Naive B cell (primary cell): ENCODE data around the gene MAEA. TPM values are rescaled to one million over a fixed set of nuclear protein-coding genes. Genes with fewer than 3 reads are reported as not detected.
A peak's percentile ranks its signal among the peaks of the same experiment; 100 is the strongest.

Experiments used
- ATAC-seq, 2 donors: fragments of 150-1000 bp; cut with Tn5 transposase; 2 replicates each; pipeline ENCODE4 v1.10.0; 2021; ENCODE audit warnings: low read depth in 2 of 2, mild to moderate bottlenecking in 2 of 2, moderate library complexity in 2 of 2
- DNase-seq: peaks from one replicate; pipeline ENCODE4 v3.0.0; 2022
- H3K27ac Mint-ChIP-seq, 6 donors: one replicate each; pipeline ENCODE4 v1.8.0; 2020 to 2022; ENCODE audit warnings: mild to moderate bottlenecking in 6 of 6, mixed read lengths in 6 of 6, moderate library complexity in 5 of 6, inconsistent platforms in 2 of 6
- H3K27me3 Mint-ChIP-seq, 3 donors: one replicate each; pipeline ENCODE4 v1.8.0; 2021 to 2022; ENCODE audit warnings: mixed read lengths in 3 of 3, mild to moderate bottlenecking in 1 of 3
- H3K36me3 Mint-ChIP-seq, 2 donors: one replicate each; pipeline ENCODE4 v1.8.0; 2020 to 2022; ENCODE audit warnings: mixed read lengths in 2 of 2, inconsistent platforms in 1 of 2, mild to moderate bottlenecking in 1 of 2
- H3K4me1 Mint-ChIP-seq, 3 donors: one replicate each; pipeline ENCODE4 v1.8.0; 2020 to 2022; ENCODE audit warnings: mixed read lengths in 3 of 3, inconsistent platforms in 1 of 3, mild to moderate bottlenecking in 1 of 3, moderate library complexity in 1 of 3
- H3K4me3 Mint-ChIP-seq, 8 donors: one replicate each; pipeline ENCODE4 v1.8.0; 2020 to 2022; ENCODE audit warnings: mild to moderate bottlenecking in 8 of 8, mixed read lengths in 8 of 8, moderate library complexity in 8 of 8, inconsistent platforms in 2 of 8
- H3K9me3 Mint-ChIP-seq, 7 donors: one replicate each; pipeline ENCODE4 v1.8.0; 2020 to 2022; ENCODE audit warnings: mixed read lengths in 7 of 7, mild to moderate bottlenecking in 5 of 7, inconsistent platforms in 2 of 7, moderate library complexity in 1 of 7
- polyA plus RNA-seq, 6 donors: library from polyadenylated mRNA; unstranded; fragments of 300-500 nt; fragmentation: Illumina TruSeq; gene quantifications; one replicate each; pipeline ENCODE4 v1.2.3, GENCODE V29; 2021; ENCODE audit warnings: low read depth in 6 of 6

MAEA gene
- polyA plus RNA-seq, 6 donors from 2014 or later = 45.7 to 72.6 (median 57.1) TPM

DNA sequence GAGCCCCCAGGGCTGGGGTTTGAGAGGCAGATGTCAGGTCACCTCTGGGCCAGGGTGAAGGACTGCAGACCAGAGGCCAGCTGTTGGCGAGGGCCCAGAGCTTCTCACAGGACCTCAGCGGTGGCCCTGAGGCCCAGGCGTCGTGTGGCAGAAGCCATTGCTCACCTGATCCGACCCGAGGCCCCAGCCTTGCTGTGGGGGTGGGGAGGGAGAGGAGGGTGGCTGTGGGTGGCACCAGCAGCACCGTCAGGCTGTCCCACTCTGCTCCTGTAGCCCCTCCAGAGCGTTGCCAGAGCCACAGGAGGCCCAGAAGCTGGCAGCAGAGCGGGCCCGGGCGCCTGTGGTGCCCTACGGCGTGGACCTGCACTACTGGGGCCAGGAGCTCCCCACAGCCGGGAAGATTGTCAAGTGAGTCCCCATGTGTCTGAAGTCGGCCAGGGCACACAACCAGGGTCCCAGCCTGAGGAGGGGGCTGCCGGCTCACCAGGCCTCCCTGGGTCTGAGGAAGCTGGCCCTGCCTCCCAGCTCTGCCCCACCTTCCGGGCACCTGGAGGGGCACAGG, 86.2 kb downstream of the MAEA start:
- peaks cover 19 to 29% of the 10 kb centered on the region in 2 donors for H3K36me3 Mint-ChIP-seq
- no peak for ATAC-seq
- no peak overlapping the region for H3K27ac Mint-ChIP-seq
- H3K4me3 Mint-ChIP-seq = no peak overlapping the region
- H3K27me3 Mint-ChIP-seq = no peaks in the 10 kb centered on the region
- DNase-seq = no peak
- H3K4me1 Mint-ChIP-seq = peaks cover 0 to 7% (median 0%) of the 10 kb centered on the region in 3 donors
- H3K9me3 Mint-ChIP-seq = peaks cover 0 to 3% (median 0%) of the 10 kb centered on the region in 7 donors

DNA sequence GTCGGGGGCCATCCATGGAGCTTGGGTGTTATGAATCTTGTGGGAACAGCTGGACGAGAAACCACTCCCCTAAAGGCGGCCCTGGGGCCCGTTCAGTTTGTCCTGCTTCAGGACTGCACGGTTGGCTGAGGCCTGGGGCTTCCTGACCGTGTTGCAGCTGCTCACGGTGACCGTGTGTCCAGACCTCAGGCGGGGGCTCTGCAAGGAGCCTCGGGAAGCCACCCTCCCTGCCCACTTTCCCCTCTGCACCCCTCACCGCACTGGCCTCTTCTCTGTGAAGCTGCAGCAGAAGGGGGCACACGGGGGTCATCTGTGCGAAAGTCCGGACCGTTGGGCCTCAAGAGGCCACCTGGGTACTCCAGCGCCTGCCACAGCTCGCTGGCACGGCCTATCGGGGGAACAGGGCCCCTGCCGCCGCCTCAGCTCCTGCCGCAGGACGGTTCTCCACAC, 86.7 kb downstream of the MAEA start:
- H3K27ac Mint-ChIP-seq = no peak overlapping the region
- H3K27me3 Mint-ChIP-seq = no peaks in the 10 kb centered on the region
- peaks cover 17 to 23% of the 10 kb centered on the region in 2 donors for H3K36me3 Mint-ChIP-seq
- no peak for DNase-seq
- peaks cover 0 to 3% (median 0%) of the 10 kb centered on the region in 7 donors for H3K9me3 Mint-ChIP-seq
- H3K4me1 Mint-ChIP-seq = peaks cover 0 to 5% (median 0%) of the 10 kb centered on the region in 3 donors
- no peak for ATAC-seq
- no peak overlapping the region for H3K4me3 Mint-ChIP-seq

GRCh38 chr4:1376841-1377605, 87.3 kb downstream of the MAEA start:
- H3K36me3 Mint-ChIP-seq = peaks cover 11 to 21% of the 10 kb centered on the region in 2 donors
- no peak for DNase-seq
- ATAC-seq = no peak
- peaks cover 0 to 5% (median 0%) of the 10 kb centered on the region in 3 donors for H3K4me1 Mint-ChIP-seq
- H3K27me3 Mint-ChIP-seq = no peaks in the 10 kb centered on the region
- peaks cover 0 to 3% (median 0%) of the 10 kb centered on the region in 7 donors for H3K9me3 Mint-ChIP-seq
- no peak overlapping the region for H3K4me3 Mint-ChIP-seq
- H3K27ac Mint-ChIP-seq = no peak overlapping the region

DNA sequence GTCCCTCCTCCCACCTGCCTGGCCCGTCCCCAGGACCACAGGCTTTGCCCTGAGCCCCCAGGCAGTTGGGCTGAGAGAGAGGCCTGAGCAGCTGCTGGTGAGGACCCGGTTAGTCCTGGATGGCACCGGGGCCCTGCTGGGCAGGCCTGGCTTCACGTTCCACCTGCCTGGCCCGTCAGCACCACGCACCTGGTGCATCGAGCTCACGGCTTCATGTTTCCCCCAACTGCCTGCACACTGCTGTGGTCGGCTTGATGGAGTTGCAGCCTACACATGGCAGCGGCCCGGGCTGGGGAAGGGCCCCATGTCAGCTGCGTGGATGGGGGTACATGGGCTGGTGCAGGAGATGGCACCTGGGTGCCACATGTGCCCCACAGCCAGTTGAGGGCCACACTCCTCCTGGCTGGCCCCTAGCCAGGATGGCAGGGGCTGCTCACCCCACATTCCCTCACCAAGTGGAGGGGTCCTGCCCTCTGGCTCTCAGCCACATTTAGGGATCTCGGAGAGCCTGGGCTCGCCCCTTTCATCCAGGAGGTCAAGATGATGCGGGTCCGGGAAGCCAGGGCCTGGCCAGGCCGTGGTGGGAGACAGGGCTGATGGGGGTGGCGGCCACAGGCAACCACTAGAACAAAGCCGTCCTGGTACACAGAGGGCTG, 88.0 kb downstream of the MAEA start:
- no peak for DNase-seq

DNA sequence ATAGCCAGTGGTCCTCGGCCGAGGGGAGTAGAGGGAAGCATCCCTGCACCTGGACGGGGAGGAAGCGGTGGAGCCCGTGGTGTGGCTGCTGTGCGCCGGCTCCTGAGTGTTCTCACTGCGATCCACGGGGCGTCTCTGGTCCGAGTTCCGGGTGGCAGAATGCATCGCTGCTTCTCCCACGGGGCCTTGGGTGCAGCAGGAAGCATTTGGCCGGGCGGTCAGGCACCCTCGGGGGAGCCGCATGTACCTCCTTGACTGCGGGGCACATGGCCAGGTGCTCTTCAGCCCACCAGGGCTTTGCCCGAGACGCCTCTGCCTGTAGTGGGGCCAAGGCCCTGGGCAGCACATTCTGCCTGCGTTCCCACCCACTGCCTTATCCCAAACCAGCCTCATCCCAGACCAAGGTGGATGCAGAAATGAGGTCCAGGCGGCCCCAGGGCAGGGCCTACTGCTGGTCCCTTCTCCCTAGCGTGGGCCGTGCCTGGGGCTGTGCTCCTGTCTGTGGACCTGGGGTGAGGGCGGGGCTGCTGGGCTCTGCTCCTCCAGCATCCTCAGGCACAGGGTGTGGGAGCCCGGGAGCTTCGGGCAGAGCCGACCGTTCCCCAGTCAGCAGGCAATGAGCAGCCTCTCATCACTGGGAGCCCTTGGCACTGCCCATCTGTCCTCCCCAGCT, 89.0 kb downstream of the MAEA start:
- no peaks in the 10 kb centered on the region for H3K27me3 Mint-ChIP-seq
- no peak overlapping the region for H3K27ac Mint-ChIP-seq
- no peak overlapping the region for H3K4me3 Mint-ChIP-seq
- ATAC-seq = no peak
- H3K36me3 Mint-ChIP-seq = peaks cover under 1 to 4% of the 10 kb centered on the region in 2 donors
- H3K4me1 Mint-ChIP-seq = peaks cover 0 to 2% (median 0%) of the 10 kb centered on the region in 3 donors
- no peak for DNase-seq
- peaks cover 0 to under 1% (median 0%) of the 10 kb centered on the region in 7 donors for H3K9me3 Mint-ChIP-seq

More for the DNA sequence above, 88.0 kb downstream of the MAEA start:
- peaks cover 0 to 3% (median 0%) of the 10 kb centered on the region in 7 donors for H3K9me3 Mint-ChIP-seq
- no peak overlapping the region for H3K27ac Mint-ChIP-seq
- H3K36me3 Mint-ChIP-seq = peaks cover 6 to 14% of the 10 kb centered on the region in 2 donors
- H3K4me3 Mint-ChIP-seq = no peak overlapping the region
- H3K27me3 Mint-ChIP-seq = no peaks in the 10 kb centered on the region
- H3K4me1 Mint-ChIP-seq = peaks cover 0 to 5% (median 0%) of the 10 kb centered on the region in 3 donors
- ATAC-seq = no peak

- no peaks in the 10 kb centered on the region for H3K4me1 Mint-ChIP-seq
- H3K9me3 Mint-ChIP-seq = no peaks in the 10 kb centered on the region
- no peaks in the 10 kb centered on the region for H3K27me3 Mint-ChIP-seq
- no peaks in the 10 kb centered on the region for H3K36me3 Mint-ChIP-seq
- H3K27ac Mint-ChIP-seq = peak overlapping the region in 1 of 6 donors; percentile 76
- H3K4me3 Mint-ChIP-seq = no peak overlapping the region
- DNase-seq (no peak), ATAC-seq (no peak)
Measured at GRCh38 chr4:1379351-1379781, 89.7 kb downstream of the MAEA start.

DNA sequence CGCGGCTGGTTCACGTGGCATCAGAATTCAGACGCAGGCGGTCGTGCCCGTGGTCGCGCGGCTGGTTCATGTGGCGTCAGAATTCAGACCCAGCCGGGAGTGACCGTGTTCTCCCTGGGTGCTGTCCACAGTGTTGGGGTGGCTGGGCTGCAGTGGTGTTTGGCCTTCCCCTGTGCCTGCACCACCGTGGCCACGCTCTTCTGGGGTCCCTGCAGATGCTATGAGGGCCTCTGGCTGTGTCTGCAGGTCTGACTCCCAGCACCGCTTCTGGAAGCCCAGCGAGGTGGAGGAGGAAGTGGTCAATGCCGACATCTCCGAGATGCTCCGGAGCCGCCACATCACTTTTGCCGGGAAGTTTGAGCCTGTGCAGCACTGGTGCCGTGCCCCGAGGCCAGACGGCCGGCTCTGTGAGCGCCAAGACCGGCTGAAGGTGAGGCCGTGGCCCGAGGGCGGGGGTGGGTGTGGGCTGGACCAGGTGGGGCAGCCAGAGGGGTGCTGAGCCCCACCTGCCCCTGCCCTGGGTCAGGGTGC, 90.2 kb downstream of the MAEA start:
- H3K27ac Mint-ChIP-seq = no peak overlapping the region
- H3K27me3 Mint-ChIP-seq = no peaks in the 10 kb centered on the region
- DNase-seq (no peak), ATAC-seq (no peak)
- no peaks in the 10 kb centered on the region for H3K4me1 Mint-ChIP-seq
- no peaks in the 10 kb centered on the region for H3K36me3 Mint-ChIP-seq
- no peaks in the 10 kb centered on the region for H3K9me3 Mint-ChIP-seq
- H3K4me3 Mint-ChIP-seq = no peak overlapping the region

GRCh38 chr4:1380368-1381151, 90.9 kb downstream of the MAEA start:
- ATAC-seq = no peak
- no peaks in the 10 kb centered on the region for H3K27me3 Mint-ChIP-seq
- no peak for DNase-seq
- H3K4me3 Mint-ChIP-seq = no peak overlapping the region
- H3K9me3 Mint-ChIP-seq = no peaks in the 10 kb centered on the region
- H3K4me1 Mint-ChIP-seq = no peaks in the 10 kb centered on the region
- no peaks in the 10 kb centered on the region for H3K36me3 Mint-ChIP-seq
- no peak overlapping the region for H3K27ac Mint-ChIP-seq

DNA sequence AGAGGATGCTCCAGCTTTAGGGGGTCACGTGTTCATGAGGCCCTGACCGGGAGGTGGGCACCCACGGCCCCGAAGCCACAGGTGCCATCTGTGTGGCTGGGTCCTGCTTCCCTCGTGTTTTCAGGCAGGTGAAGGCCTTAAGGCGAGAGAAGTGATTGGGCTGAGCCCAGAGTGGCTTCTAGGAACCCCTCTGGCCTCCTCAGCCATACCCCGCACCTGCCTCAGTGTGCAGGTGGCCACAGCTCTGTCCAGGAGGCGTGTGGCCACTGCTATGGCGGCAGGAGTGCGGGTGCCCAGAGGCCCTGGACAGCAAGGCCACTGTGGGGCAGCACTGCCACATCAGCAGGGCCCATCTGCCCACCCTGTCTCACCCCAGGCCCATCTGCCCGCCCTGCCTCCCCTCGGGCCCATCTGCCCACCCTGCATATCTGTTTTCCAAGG, 91.5 kb downstream of the MAEA start:
- H3K27ac Mint-ChIP-seq = no peak overlapping the region

DNA sequence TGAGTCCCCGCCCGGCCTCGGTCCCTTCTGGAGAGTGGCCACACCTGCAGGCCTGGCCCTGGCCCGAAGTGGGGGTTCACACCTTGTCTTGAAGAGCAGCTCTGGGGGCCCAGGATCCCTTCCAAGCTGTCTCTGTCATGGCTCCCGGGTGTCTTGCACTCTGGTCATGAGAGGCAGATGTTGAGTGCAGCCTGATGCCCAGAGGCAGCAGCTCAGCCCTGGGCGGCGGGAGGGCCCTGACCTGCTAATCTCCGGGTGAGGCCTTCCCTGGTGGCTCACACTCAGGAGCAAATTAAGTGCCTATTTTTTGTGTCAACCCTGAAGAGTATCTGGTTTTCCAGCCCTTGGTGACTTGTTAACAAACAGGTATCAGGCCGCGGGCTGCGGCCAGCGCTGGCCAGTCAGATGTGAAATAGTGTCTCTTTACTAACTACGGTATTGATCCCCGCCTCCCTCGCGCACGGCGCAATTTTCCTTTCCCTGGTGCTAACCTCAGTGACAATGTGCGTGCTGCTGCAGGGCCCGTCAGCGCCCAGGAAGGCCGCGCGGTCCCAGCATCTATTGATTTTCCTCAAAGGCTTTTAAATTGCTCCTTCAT, 92.4 kb downstream of the MAEA start:
- no peak for ATAC-seq
- Mint-ChIP-seq H3K27ac (peak overlapping the region in 1 of 6 donors; percentile 65), H3K4me3 (no peak overlapping the region), H3K9me3 (no peaks in the 10 kb centered on the region), H3K4me1 (no peaks in the 10 kb centered on the region), H3K27me3 (no peaks in the 10 kb centered on the region), H3K36me3 (no peaks in the 10 kb centered on the region)
- no peak for DNase-seq

More for the DNA sequence above, 91.5 kb downstream of the MAEA start:
- Mint-ChIP-seq H3K9me3 (no peaks in the 10 kb centered on the region), H3K4me1 (no peaks in the 10 kb centered on the region), H3K4me3 (no peak overlapping the region), H3K36me3 (no peaks in the 10 kb centered on the region), H3K27me3 (no peaks in the 10 kb centered on the region)
- ATAC-seq = no peak
- no peak for DNase-seq

DNA sequence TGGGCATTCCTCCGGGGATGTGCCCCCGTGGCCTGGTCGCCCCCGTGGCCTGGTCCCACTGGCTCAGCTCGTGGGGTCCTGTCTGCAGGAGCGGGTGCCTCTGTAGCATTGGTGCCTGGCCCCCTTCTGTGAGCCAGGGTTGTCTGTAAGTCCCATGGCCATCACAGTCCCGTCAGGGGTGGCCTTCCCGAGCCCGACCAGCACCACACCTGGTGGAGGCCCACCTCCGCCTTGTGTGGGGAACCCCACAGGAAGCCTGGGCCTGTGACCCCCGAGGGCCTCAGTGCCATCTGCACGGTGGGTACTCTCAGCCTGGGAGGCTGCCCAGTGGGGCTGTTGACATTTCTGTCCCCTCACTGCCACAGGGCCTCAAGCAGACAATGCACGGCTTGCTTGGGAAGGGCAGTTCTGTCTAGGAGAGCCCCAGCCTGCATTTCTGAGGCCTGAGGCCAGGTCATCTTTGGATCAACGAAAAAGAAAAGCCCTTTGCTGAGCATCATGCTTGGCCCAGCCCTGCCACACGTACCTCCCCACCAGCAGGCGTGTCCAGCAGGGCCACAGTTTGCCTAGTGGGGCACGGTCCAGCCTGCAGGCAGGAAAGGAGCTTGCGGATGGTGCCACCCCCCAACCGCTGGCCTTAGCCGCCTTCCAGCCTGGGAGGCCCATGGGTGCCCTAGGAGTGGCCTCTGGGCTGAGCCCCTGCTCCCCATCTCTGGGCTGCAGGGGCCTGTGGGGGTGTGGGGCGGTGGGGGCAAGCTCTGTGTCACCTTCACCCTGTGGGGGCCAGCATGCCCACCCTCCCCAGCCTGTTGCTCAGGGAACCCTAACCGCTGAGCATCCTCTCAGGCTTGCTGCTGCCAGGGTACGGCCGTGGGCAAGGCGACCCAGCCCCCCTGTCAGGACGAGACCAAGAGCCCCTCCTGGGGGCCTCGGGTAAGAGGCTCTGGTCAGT, 93.4 kb downstream of the MAEA start:
- Mint-ChIP-seq H3K4me1 (no peaks in the 10 kb centered on the region), H3K4me3 (no peak overlapping the region), H3K27ac (no peak overlapping the region), H3K27me3 (no peaks in the 10 kb centered on the region), H3K36me3 (peaks cover 7 to 8% of the 10 kb centered on the region in 2 donors), H3K9me3 (peaks cover 0 to 3% (median 0%) of the 10 kb centered on the region in 7 donors)
- ATAC-seq (no peak), DNase-seq (no peak)
